Body of pancreas (tissue), 4 donors: Measurements from ENCODE around the gene APOBEC3B. TPM values are rescaled to one million over a fixed set of nuclear protein-coding genes. Genes with fewer than 3 reads are reported as not detected.

Experiments used
- ATAC-seq: fragments of 150-250 bp; one replicate; pipeline ENCODE4 v1.9.1; 2016
- DNase-seq, 4 donors: peaks; one replicate each; pipeline ENCODE4 v3.0.0-alpha.2; 2019
- H3K27ac ChIP-seq, 4 donors: fragments of 200-600 bp; sonication (generic); 1 replicate in 3 of 4; 2 replicates in 1 of 4; pipeline versions ENCODE4 v1.5.1 to v1.6.1; 2016 to 2019; ENCODE audit warnings: mild to moderate bottlenecking in 1 of 4, mixed read lengths in 1 of 4, moderate library complexity in 1 of 4
- H3K27me3 ChIP-seq, 2 donors: fragments of 200-600 bp; sonication (generic); one replicate each; pipeline ENCODE4 v1.6.0; 2016; ENCODE audit warnings: mild to moderate bottlenecking in 1 of 2
- H3K36me3 ChIP-seq, 2 donors: fragments of 200-600 bp; sonication (generic); replicated peaks in 1 of 2; 2 replicates each; pipeline ENCODE4 v1.5.1; 2016; ENCODE audit warnings: low read depth in 2 of 2; ENCODE audit not compliant: insufficient read depth in 1 of 2
- H3K4me1 ChIP-seq: fragments of 200-600 bp; sonication (generic); one replicate; pipeline ENCODE4 v1.6.0; 2016
- H3K4me3 ChIP-seq, 2 donors: fragments of 200-600 bp; sonication (generic); 1 replicate in 1 of 2; 2 replicates in 1 of 2; pipeline ENCODE4 v1.5.1; 2016 to 2019
- H3K9me3 ChIP-seq, 3 donors: fragments of 200-600 bp; sonication (generic); 1 replicate in 2 of 3; 2 replicates in 1 of 3; pipeline ENCODE4 v1.5.1; 2016
- POLR2A ChIP-seq, 3 donors: fragments of 450-650 bp; IDR thresholded peaks; one replicate each; pipeline ENCODE4 v1.6.1; 2016; ENCODE audit warnings: antibody characterized with exemption in 3 of 3, mild to moderate bottlenecking in 2 of 3
- WGBS, 2 donors: methylation state at CpG; one replicate each; pipeline ENCODE4 v1.1.5; 2017; 5-methylcytosine and 5-hydroxymethylcytosine counted together
- intact Hi-C: fragments of 100-400 bp; cut with DNase I; formaldehyde crosslinking; loops from one replicate; pipeline ENCODE4 v1.15.1; 2023
- total RNA-seq, 2 donors: library from RNA; depleted of rRNA; stranded (reverse); fragments of >200 nt; gene quantifications; one replicate each; pipeline ENCODE4 v1.1.0, GENCODE V29; 2016
- TF ChIP-seq, protein P1 (sequence below), 7 experiments: fragments of 450-650 bp in 4 of 7; fragments of 200-600 bp in 3 of 7; sonication (generic) in 3 of 7; IDR thresholded peaks; one replicate each; pipeline ENCODE4 v1.5.1; 2016 to 2019; ENCODE audit warnings: antibody characterized with exemption in 7 of 7

Gene APOBEC3B
- total RNA-seq, 2 donors from 2014 or later: 2.1 TPM; not detected in 1

DNA sequence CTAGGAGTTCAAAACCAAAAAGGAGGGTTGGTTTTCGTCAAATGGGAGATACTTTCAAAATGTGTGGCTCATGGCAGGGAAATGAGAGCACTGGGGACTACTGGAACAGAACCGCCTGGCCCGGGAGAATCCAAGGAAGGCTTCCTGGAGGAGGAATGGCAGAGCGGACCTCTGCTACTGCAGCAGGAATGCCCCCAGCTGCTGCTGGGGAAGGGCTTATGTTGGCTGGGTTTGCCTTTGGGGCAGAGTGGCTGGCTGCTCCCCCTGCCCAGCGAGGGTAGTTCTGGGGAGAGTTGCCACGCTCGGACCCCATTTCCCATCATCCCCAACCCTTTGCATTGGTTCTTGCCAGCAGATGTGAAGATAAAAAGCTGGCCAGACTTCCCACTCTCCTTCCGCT is 35.4 kb upstream of the APOBEC3B start:
- Histone ChIP-seq H3K9me3 (no peaks in the 10 kb centered on the region), H3K4me3 (no peak overlapping the region), H3K4me1 (peaks cover 8% of the 10 kb centered on the region), H3K36me3 (no peaks in the 10 kb centered on the region), H3K27me3 (no peaks in the 10 kb centered on the region), H3K27ac (no peak overlapping the region)
- no peak for DNase-seq
- ATAC-seq: no peak
- intact Hi-C loops: no loop called here
- WGBS, 2 donors: 86 to 95% methylated on average over 7 to 8 of the region's 8 CpGs
- no peak for TF ChIP-seq POLR2A (IDR thresholded peaks at IDR 0.05)
- TF ChIP-seq, protein P1, sequence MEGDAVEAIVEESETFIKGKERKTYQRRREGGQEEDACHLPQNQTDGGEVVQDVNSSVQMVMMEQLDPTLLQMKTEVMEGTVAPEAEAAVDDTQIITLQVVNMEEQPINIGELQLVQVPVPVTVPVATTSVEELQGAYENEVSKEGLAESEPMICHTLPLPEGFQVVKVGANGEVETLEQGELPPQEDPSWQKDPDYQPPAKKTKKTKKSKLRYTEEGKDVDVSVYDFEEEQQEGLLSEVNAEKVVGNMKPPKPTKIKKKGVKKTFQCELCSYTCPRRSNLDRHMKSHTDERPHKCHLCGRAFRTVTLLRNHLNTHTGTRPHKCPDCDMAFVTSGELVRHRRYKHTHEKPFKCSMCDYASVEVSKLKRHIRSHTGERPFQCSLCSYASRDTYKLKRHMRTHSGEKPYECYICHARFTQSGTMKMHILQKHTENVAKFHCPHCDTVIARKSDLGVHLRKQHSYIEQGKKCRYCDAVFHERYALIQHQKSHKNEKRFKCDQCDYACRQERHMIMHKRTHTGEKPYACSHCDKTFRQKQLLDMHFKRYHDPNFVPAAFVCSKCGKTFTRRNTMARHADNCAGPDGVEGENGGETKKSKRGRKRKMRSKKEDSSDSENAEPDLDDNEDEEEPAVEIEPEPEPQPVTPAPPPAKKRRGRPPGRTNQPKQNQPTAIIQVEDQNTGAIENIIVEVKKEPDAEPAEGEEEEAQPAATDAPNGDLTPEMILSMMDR (IDR thresholded peaks at IDR 0.05): no peak

DNA sequence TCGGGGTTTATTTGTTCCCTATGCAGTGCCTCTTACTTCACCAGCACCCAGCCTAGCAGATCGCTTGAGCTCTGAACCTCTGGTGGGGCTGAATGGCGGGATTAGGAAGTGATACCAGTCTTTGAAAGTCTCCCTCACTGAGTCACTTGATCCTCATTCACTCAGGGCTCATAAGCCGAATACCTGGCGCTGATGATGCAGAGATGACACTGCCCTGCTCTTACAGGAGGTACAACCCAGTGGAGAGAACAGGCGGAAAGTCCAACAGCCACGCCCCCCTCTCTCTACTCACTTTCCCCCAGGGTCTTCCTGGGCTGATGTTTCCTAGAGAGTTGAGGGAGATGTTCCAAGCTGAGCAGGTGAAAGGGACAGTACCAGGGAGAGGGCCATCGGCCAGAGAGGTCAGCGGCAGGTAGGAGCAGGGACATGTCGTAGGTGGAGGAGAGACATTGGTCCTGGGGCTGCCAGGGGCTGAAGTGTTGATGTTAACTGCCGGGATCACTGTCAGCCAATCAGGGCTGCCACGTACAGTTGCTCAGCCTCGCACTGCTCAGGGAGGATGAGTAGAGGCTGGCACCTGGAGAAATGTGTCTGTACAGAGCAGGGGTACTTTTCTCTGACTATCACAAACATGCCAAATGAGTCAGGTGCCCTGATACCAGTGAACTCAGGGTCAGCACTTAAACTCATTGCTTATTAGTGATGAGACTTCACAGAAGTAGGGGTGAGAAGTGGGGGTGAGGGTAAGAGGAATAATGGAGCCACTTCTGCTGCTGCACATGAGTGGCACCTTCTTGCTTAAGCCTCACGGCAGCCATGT is 34.6 kb upstream of the APOBEC3B start:
- H3K4me1 ChIP-seq: peaks cover 11% of the 10 kb centered on the region
- H3K4me3 ChIP-seq: no peak overlapping the region
- no peaks in the 10 kb centered on the region for H3K36me3 ChIP-seq
- H3K27ac ChIP-seq: no peak overlapping the region
- ATAC-seq (no peak), DNase-seq (peak in 2 of 4 donors; percentile 3 to 31)
- WGBS, 2 donors: 70 to 76% methylated on average over 14 of the region's 14 CpGs
- TF ChIP-seq, protein P1 (IDR thresholded peaks at IDR 0.05): no peak
- TF ChIP-seq POLR2A (IDR thresholded peaks at IDR 0.05): no peak
- H3K27me3 ChIP-seq: no peaks in the 10 kb centered on the region
- no peaks in the 10 kb centered on the region for H3K9me3 ChIP-seq
- intact Hi-C loops: no loop called here

DNA sequence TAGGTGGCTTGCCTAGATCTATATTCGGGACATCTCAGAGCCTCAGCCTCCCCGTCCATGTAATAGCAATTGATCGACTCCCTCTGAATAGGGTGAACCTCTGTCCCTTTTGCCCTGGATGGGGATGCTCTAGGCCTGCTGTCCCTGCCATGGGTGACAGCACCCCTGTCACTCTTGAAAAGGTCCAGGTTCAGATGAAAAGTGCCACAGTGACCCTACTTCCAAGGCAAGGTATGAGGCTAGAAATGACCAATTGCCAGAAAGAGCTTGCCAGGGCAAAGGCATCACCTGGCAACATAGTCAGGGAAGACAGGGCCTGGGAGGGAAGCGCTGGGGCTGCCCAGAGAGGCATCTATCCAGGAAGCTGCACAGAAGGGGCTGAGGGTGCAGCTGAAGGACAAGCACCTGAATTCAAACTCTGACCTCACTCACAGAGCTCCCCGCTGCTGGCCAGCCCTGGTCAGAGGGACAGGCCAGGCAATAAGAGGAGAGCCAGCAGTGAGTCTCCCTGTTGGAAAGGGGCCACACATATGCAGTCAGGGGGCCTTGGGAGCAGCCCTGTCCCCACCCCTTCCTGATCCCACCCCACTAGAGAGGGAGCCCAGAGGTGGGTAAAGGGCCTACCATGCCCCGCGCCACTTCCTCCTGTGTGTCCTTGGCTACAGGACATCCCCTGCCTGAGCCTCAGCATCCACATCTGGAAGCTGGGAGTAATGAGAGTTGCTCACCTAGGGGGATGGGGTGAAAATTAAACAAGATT is 33.8 kb upstream of the APOBEC3B start:
- no peaks in the 10 kb centered on the region for H3K36me3 ChIP-seq
- ATAC-seq: no peak
- no peak overlapping the region for H3K27ac ChIP-seq
- DNase-seq: peak in 1 of 4 donors; percentile 0
- no peaks in the 10 kb centered on the region for H3K9me3 ChIP-seq
- TF ChIP-seq POLR2A (IDR thresholded peaks at IDR 0.05): no peak
- TF ChIP-seq, protein P1 (IDR thresholded peaks at IDR 0.05): no peak
- peaks cover 11% of the 10 kb centered on the region for H3K4me1 ChIP-seq
- 83 to 90% methylated on average over 3 to 6 of the region's 7 CpGs for WGBS, 2 donors
- no peaks in the 10 kb centered on the region for H3K27me3 ChIP-seq
- intact Hi-C loops: no loop called here
- no peak overlapping the region for H3K4me3 ChIP-seq

DNA sequence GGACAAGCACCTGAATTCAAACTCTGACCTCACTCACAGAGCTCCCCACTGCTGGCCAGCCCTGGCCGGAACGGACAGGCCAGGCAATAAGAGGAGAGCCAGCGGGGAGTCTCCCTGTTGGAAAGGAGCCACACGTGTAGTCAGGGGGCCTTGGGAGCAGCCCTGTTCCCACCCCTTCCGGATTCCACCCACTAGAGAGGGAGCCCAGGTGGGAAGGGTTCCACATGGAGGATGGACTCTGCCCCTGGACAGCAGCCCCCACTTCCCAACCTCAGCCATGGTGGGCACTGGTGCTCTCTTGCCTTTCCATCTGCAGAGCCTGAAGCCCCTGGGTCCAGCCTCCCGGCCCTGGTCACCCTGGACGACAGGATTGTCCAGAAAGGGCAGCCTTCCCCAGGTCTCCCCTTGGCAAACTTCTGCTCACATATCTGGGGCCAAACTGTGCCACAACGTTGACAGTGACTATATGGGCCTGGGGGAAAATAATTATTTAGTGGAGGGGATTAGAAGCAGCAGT is 32.2 kb upstream of the APOBEC3B start:
- 76 to 80% methylated on average over 6 of the region's 8 CpGs for WGBS, 2 donors
- Histone ChIP-seq H3K4me3 (no peak overlapping the region), H3K36me3 (no peaks in the 10 kb centered on the region), H3K9me3 (no peaks in the 10 kb centered on the region), H3K27ac (no peak overlapping the region), H3K27me3 (no peaks in the 10 kb centered on the region), H3K4me1 (peaks cover 17% of the 10 kb centered on the region)
- no peak for TF ChIP-seq POLR2A (IDR thresholded peaks at IDR 0.05)
- TF ChIP-seq, protein P1 (IDR thresholded peaks at IDR 0.05): no peak
- ATAC-seq: no peak
- intact Hi-C loops: no loop called here
- peak in 1 of 4 donors; percentile 0 for DNase-seq
